T47D (cell line): ENCODE measurements around the gene MYADM.

Experiments used
- DNase-seq, 2 experiments: peaks; one replicate each; pipeline versions ENCODE4 v3.0.0 to v3.0.0-alpha.2; 2011 to 2012; ENCODE audit warnings: low read depth in 1 of 2, low spot score in 1 of 2
- JUND ChIP-seq: IDR thresholded peaks from 2 replicates; pipeline ENCODE4 v1.6.1; 2012; ENCODE audit warnings: low read depth
- in situ Hi-C: cut with HindIII; loops from 2 replicates; pipeline ENCODE4 v1.10.0; 2016; ENCODE audit warnings: low sequenced_read_pairs, low pct_unique_long_range_greater_than_20kb

The MYADM gene

GRCh38 chr19:53882391-53883050, 14.8 kb downstream of the MYADM start:
- in situ Hi-C loops = no loop called here
- TF ChIP-seq JUND = no peak
- no peak for DNase-seq

GRCh38 chr19:53883231-53883661, 15.6 kb downstream of the MYADM start:
- in situ Hi-C loops = no loop called here
- DNase-seq = no peak
- no peak for TF ChIP-seq JUND

- in situ Hi-C loops = no loop called here
- no peak for DNase-seq
- TF ChIP-seq JUND = no peak
Measured at GRCh38 chr19:53883741-53884140, 16.1 kb downstream of the MYADM start.

- in situ Hi-C loops = no loop called here
- no peak for DNase-seq
- TF ChIP-seq JUND = no peak
Measured at GRCh38 chr19:53884256-53884655, 16.6 kb downstream of the MYADM start.

GRCh38 chr19:53885036-53885435, 17.4 kb downstream of the MYADM start:
- in situ Hi-C loops = no loop called here
- no peak for TF ChIP-seq JUND
- DNase-seq = no peak

- no peak for DNase-seq
- in situ Hi-C loops = no loop called here
- no peak for TF ChIP-seq JUND
Measured at GRCh38 chr19:53892301-53892980, 24.8 kb downstream of the MYADM start.

- in situ Hi-C loops = no loop called here
- DNase-seq = no peak
- TF ChIP-seq JUND = no peak
Measured at GRCh38 chr19:53892981-53893325, 25.3 kb downstream of the MYADM start.

- in situ Hi-C loops = no loop called here
- no peak for DNase-seq
- no peak for TF ChIP-seq JUND
Measured at GRCh38 chr19:53894707-53895106, 27.0 kb downstream of the MYADM start.

- in situ Hi-C loops = no loop called here
Measured at GRCh38 chr19:53896682-53897081, 29.0 kb downstream of the MYADM start.

GRCh38 chr19:53897459-53897858, 29.8 kb downstream of the MYADM start:
- in situ Hi-C loops = no loop called here
- no peak for TF ChIP-seq JUND
- DNase-seq = no peak

More at GRCh38 chr19:53896682-53897081, 29.0 kb downstream of the MYADM start:
- no peak for DNase-seq
- no peak for TF ChIP-seq JUND

- DNase-seq = no peak
- in situ Hi-C loops = no loop called here
- TF ChIP-seq JUND = no peak
Measured at GRCh38 chr19:53898166-53898565, 30.5 kb downstream of the MYADM start.

GRCh38 chr19:53898636-53899341, 31.1 kb downstream of the MYADM start:
- in situ Hi-C loops = no loop called here
- DNase-seq = peak in 1 of 2 experiments; percentile 94
- no peak for TF ChIP-seq JUND

GRCh38 chr19:53900191-53900860, 32.6 kb downstream of the MYADM start:
- TF ChIP-seq JUND = no peak
- DNase-seq = no peak
- in situ Hi-C loops = no loop called here
